SJCRH30 (cell line): ENCODE data around the gene TXNL4A. TPM values are rescaled to one million over a fixed set of nuclear protein-coding genes. Genes with fewer than 3 reads are reported as not detected.

Experiments
- total RNA-seq: library from RNA; depleted of rRNA; stranded (reverse); fragments of >200 nt; shearing (Covaris generic); gene quantifications from 2 replicates; pipeline ENCODE4 v1.2.3, GENCODE V29; 2014; rRNA removed

TXNL4A gene
- total RNA-seq, 1 experiment from 2014 or later = 59.4 TPM

Other genes with a start within 250 kb of the TXNL4A start
- not detected in 2 replicates for gene KCNG2, start 190.6 kb downstream of the TXNL4A start, total RNA-seq
- 14.2 and 16.3 TPM in 2 replicates for gene SLC66A2, start 36.9 kb downstream of the TXNL4A start, total RNA-seq
- gene HSBP1L1, start 23.9 kb downstream of the TXNL4A start, total RNA-seq = not detected in 2 replicates
- 24.0 and 26.1 TPM in 2 replicates for gene RBFA, start 45.9 kb upstream of the TXNL4A start, total RNA-seq
- gene ADNP2, start 120.7 kb upstream of the TXNL4A start, total RNA-seq = 34.3 and 39.6 TPM in 2 replicates